GM04504 (cell line): ENCODE data around the gene PELI2.
"Not testable (repeated sequence)": the region's sequence is repeated elsewhere in the genome, so short reads cannot be mapped to it uniquely, and the experiment has no call there.

Source experiments
- DNase-seq: peaks from one replicate; pipeline ENCODE4 v3.0.0-alpha.2; 2012; ENCODE audit warnings: low read depth

The PELI2 gene

GRCh38 chr14:56143025-56143424, 24.8 kb downstream of the PELI2 start:
- no peak for DNase-seq

GRCh38 chr14:56144176-56144575, 26.0 kb downstream of the PELI2 start:
- no peak for DNase-seq

- no peak for DNase-seq
Observed at GRCh38 chr14:56145181-56145769, 27.1 kb downstream of the PELI2 start.

GRCh38 chr14:56145965-56146364, 27.8 kb downstream of the PELI2 start:
- peak; percentile 17 for DNase-seq

- DNase-seq, result no peak
Observed at GRCh38 chr14:56147449-56147848, 29.2 kb downstream of the PELI2 start.

- no peak for DNase-seq
Observed at GRCh38 chr14:56147986-56148901, 30.0 kb downstream of the PELI2 start.

- no peak for DNase-seq
Observed at GRCh38 chr14:56149151-56149550, 30.9 kb downstream of the PELI2 start.

GRCh38 chr14:56149995-56150394, 31.8 kb downstream of the PELI2 start:
- DNase-seq, result no peak

GRCh38 chr14:56150645-56151345, 32.6 kb downstream of the PELI2 start:
- DNase-seq, result no peak

GRCh38 chr14:56152221-56152620, 34.0 kb downstream of the PELI2 start:
- DNase-seq, result no peak

- DNase-seq, result no peak
Observed at GRCh38 chr14:56153267-56153666, 35.1 kb downstream of the PELI2 start.

GRCh38 chr14:56154321-56154720, 36.1 kb downstream of the PELI2 start:
- DNase-seq, result no peak

- no peak for DNase-seq
Observed at GRCh38 chr14:56156096-56156495, 37.9 kb downstream of the PELI2 start.

GRCh38 chr14:56159066-56159465, 40.9 kb downstream of the PELI2 start:
- DNase-seq, result no peak

- DNase-seq, result no peak
Observed at GRCh38 chr14:56160088-56160487, 41.9 kb downstream of the PELI2 start.

- no peak for DNase-seq
Observed at GRCh38 chr14:56161658-56162057, 43.4 kb downstream of the PELI2 start.

GRCh38 chr14:56162476-56162875, 44.3 kb downstream of the PELI2 start:
- no peak for DNase-seq

GRCh38 chr14:56166579-56166978, 48.4 kb downstream of the PELI2 start:
- not testable (repeated sequence) for DNase-seq

GRCh38 chr14:56168007-56168616, 49.9 kb downstream of the PELI2 start:
- no peak for DNase-seq

GRCh38 chr14:56170028-56170427, 51.8 kb downstream of the PELI2 start:
- no peak for DNase-seq

- DNase-seq, result no peak
Observed at GRCh38 chr14:56170877-56171422, 52.7 kb downstream of the PELI2 start.

GRCh38 chr14:56172074-56172473, 53.9 kb downstream of the PELI2 start:
- no peak for DNase-seq
